WTC11 (cell line): ENCODE measurements around the gene CIBAR2. TPM values are rescaled to one million over a fixed set of nuclear protein-coding genes. Genes with fewer than 3 reads are reported as not detected.
A peak's percentile ranks its signal among the peaks of the same experiment; 100 is the strongest.

Source experiments
- ATAC-seq: fragments of 200-7000 bp; cut with Tn5 transposase; 2 replicates; pipeline ENCODE4 v1.10.0; 2021; ENCODE audit warnings: mild to moderate bottlenecking, moderate library complexity
- CTCF ChIA-PET: fragments of 300-600 bp; sonication (Branson Sonifier 250); formaldehyde crosslinking; loops from one replicate; lab custom pipeline; 2021; ENCODE audit warnings: antibody characterized with exemption; lab: Charles Lee
- POLR2A ChIA-PET: fragments of 350-600 bp; sonication (Branson Sonifier 250); formaldehyde crosslinking; loops from one replicate; lab custom pipeline; 2021; ENCODE audit warnings: antibody characterized with exemption; lab: Charles Lee
- DNase-seq: peaks from one replicate; pipeline ENCODE4 v3.0.0; 2021; ENCODE audit warnings: low spot score
- H3K27ac Mint-ChIP-seq: 2 replicates; pipeline ENCODE4 v1.8.0; 2021; ENCODE audit warnings: mixed read lengths
- H3K27me3 Mint-ChIP-seq: 2 replicates; pipeline ENCODE4 v1.8.0; 2021; ENCODE audit warnings: low read depth, mild to moderate bottlenecking, moderate library complexity, mixed read lengths
- H3K36me3 Mint-ChIP-seq: 2 replicates; pipeline ENCODE4 v1.8.0; 2021; ENCODE audit warnings: mixed read lengths
- H3K4me1 Mint-ChIP-seq: 2 replicates; pipeline ENCODE4 v1.8.0; 2022; ENCODE audit warnings: mixed read lengths
- H3K4me3 Mint-ChIP-seq: 2 replicates; pipeline ENCODE4 v1.8.0; 2021; ENCODE audit warnings: mild to moderate bottlenecking, moderate library complexity, mixed read lengths
- H3K9me3 Mint-ChIP-seq: 2 replicates; pipeline ENCODE4 v1.8.0; 2021; ENCODE audit warnings: mixed read lengths
- CREB1 ChIP-seq: sonication (generic); formaldehyde crosslinking; IDR thresholded peaks from 2 replicates; pipeline ENCODE4 v1.8.0; 2023; ENCODE audit warnings: mild to moderate bottlenecking, missing genetic modification reagents
- ETV6 ChIP-seq: sonication (generic); formaldehyde crosslinking; IDR thresholded peaks from 2 replicates; pipeline ENCODE4 v1.8.1; 2022; ENCODE audit warnings: mild to moderate bottlenecking, missing genetic modification reagents
- FOXK1 ChIP-seq: sonication (generic); formaldehyde crosslinking; IDR thresholded peaks from 2 replicates; pipeline ENCODE4 v1.8.0; 2022; ENCODE audit warnings: mild to moderate bottlenecking, moderate library complexity, missing genetic modification reagents
- FOXP1 ChIP-seq: sonication (generic); formaldehyde crosslinking; IDR thresholded peaks from 2 replicates; pipeline ENCODE4 v1.8.0; 2022; ENCODE audit warnings: missing genetic modification reagents, mild to moderate bottlenecking, moderate library complexity, borderline replicate concordance
- NFATC4 ChIP-seq: fragments of 250-450 bp; sonication (Bioruptor Pico); IDR thresholded peaks from 2 replicates; pipeline ENCODE4 v1.9.0; 2021; ENCODE audit warnings: mild to moderate bottlenecking
- NFE2L1 ChIP-seq: sonication (generic); formaldehyde crosslinking; IDR thresholded peaks from 2 replicates; pipeline ENCODE4 v1.8.1; 2023; ENCODE audit warnings: missing genetic modification reagents
- NR3C1 ChIP-seq: sonication (generic); formaldehyde crosslinking; conservative IDR thresholded peaks from 2 replicates; pipeline ENCODE4 v1.8.1; 2023; ENCODE audit warnings: low read depth, mild to moderate bottlenecking, missing genetic modification reagents
- OVOL2 ChIP-seq: fragments of 250-450 bp; sonication (Bioruptor Pico); IDR thresholded peaks from 2 replicates; pipeline ENCODE4 v1.9.0; 2021; ENCODE audit warnings: mild to moderate bottlenecking, borderline replicate concordance
- SOX15 ChIP-seq: fragments of 250-450 bp; sonication (Bioruptor Pico); IDR thresholded peaks from 2 replicates; pipeline ENCODE4 v1.9.0; 2021; ENCODE audit warnings: mild to moderate bottlenecking
- TCF7 ChIP-seq: sonication (generic); formaldehyde crosslinking; IDR thresholded peaks from 2 replicates; pipeline ENCODE4 v1.8.0; 2022; ENCODE audit warnings: mild to moderate bottlenecking, low read depth, missing genetic modification reagents, moderate library complexity
- ZNF138 ChIP-seq: sonication (generic); formaldehyde crosslinking; conservative IDR thresholded peaks from 2 replicates; pipeline ENCODE4 v1.8.1; 2022; ENCODE audit warnings: mild to moderate bottlenecking, moderate library complexity, missing genetic modification reagents
- total RNA-seq: library from RNA; stranded (reverse); gene quantifications from 3 replicates; pipeline ENCODE4 v1.2.3, GENCODE V29; 2021
- TF ChIP-seq, protein P1 (sequence below): sonication (generic); formaldehyde crosslinking; IDR thresholded peaks from 2 replicates; pipeline ENCODE4 v1.8.1; 2023; ENCODE audit warnings: mild to moderate bottlenecking, missing genetic modification reagents, moderate library complexity
- TF ChIP-seq, protein P2 (sequence below): fragments of 250-450 bp; sonication (Bioruptor Pico); IDR thresholded peaks from 2 replicates; pipeline ENCODE4 v1.9.0; 2021; ENCODE audit warnings: mild to moderate bottlenecking
- TF ChIP-seq, protein P3 (sequence below): sonication (generic); formaldehyde crosslinking; IDR thresholded peaks from 2 replicates; pipeline ENCODE4 v1.8.1; 2022; ENCODE audit warnings: mild to moderate bottlenecking, missing genetic modification reagents, moderate library complexity, borderline replicate concordance
- TF ChIP-seq, protein P4 (sequence below): sonication (generic); formaldehyde crosslinking; IDR thresholded peaks from 2 replicates; pipeline ENCODE4 v1.8.1; 2022; ENCODE audit warnings: low read depth, mild to moderate bottlenecking, moderate library complexity, missing genetic modification reagents, borderline replicate concordance
- TF ChIP-seq, protein P5 (sequence below): fragments of 250-450 bp; sonication (Bioruptor Pico); conservative IDR thresholded peaks from 2 replicates; pipeline ENCODE4 v1.9.0; 2021; ENCODE audit warnings: mild to moderate bottlenecking
- TF ChIP-seq, protein P6 (sequence below): sonication (generic); formaldehyde crosslinking; IDR thresholded peaks from 2 replicates; pipeline ENCODE4 v1.8.0; 2023; ENCODE audit warnings: missing genetic modification reagents
- TF ChIP-seq, protein P7 (sequence below): sonication (generic); formaldehyde crosslinking; IDR thresholded peaks from 2 replicates; pipeline ENCODE4 v1.8.1; 2023; ENCODE audit warnings: mild to moderate bottlenecking, moderate library complexity, missing genetic modification reagents
- TF ChIP-seq, protein P8 (sequence below): sonication (generic); formaldehyde crosslinking; IDR thresholded peaks from 2 replicates; pipeline ENCODE4 v1.8.0; 2022; ENCODE audit warnings: mild to moderate bottlenecking, missing genetic modification reagents
- TF ChIP-seq, protein P9 (sequence below): sonication (generic); formaldehyde crosslinking; IDR thresholded peaks from 2 replicates; pipeline ENCODE4 v1.8.1; 2023; ENCODE audit warnings: mild to moderate bottlenecking, missing genetic modification reagents

Gene CIBAR2
- total RNA-seq, 1 experiment from 2014 or later: not detected

DNA sequence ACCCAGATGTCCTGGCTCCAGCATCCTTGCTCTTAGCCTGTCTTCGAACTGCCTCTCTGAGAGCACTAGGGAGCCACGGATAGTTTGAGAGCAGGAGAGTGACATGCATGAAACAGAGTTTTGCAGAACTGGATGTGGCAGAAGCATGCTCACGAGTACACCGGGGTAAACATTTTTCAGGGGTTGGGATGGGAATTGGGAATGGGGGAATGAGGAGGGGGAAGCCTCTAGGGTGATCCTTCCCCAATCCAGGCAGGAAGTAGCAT, 34.2 kb upstream of the CIBAR2 start:
- TF ChIP-seq NR3C1 (no peak), SOX15 (CRISPR knock-in tag) (no peak), ETV6 (CRISPR knock-in tag) (no peak), NFATC4 (CRISPR knock-in tag) (no peak), FOXP1 (no peak), ZNF138 (CRISPR knock-in tag) (no peak)
- TF ChIP-seq, protein P1, sequence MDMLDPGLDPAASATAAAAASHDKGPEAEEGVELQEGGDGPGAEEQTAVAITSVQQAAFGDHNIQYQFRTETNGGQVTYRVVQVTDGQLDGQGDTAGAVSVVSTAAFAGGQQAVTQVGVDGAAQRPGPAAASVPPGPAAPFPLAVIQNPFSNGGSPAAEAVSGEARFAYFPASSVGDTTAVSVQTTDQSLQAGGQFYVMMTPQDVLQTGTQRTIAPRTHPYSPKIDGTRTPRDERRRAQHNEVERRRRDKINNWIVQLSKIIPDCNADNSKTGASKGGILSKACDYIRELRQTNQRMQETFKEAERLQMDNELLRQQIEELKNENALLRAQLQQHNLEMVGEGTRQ (CRISPR knock-in tag): no peak
- TF ChIP-seq, protein P2, sequence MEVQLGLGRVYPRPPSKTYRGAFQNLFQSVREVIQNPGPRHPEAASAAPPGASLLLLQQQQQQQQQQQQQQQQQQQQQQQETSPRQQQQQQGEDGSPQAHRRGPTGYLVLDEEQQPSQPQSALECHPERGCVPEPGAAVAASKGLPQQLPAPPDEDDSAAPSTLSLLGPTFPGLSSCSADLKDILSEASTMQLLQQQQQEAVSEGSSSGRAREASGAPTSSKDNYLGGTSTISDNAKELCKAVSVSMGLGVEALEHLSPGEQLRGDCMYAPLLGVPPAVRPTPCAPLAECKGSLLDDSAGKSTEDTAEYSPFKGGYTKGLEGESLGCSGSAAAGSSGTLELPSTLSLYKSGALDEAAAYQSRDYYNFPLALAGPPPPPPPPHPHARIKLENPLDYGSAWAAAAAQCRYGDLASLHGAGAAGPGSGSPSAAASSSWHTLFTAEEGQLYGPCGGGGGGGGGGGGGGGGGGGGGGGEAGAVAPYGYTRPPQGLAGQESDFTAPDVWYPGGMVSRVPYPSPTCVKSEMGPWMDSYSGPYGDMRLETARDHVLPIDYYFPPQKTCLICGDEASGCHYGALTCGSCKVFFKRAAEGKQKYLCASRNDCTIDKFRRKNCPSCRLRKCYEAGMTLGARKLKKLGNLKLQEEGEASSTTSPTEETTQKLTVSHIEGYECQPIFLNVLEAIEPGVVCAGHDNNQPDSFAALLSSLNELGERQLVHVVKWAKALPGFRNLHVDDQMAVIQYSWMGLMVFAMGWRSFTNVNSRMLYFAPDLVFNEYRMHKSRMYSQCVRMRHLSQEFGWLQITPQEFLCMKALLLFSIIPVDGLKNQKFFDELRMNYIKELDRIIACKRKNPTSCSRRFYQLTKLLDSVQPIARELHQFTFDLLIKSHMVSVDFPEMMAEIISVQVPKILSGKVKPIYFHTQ (CRISPR knock-in tag): no peak
- Mint-ChIP-seq H3K27ac (peak overlapping the region; percentile 34; the same call in 1 of the 2 replicates), H3K4me1 (peaks cover 15% of the 10 kb centered on the region), H3K27me3 (no peaks in the 10 kb centered on the region), H3K4me3 (no peak overlapping the region), H3K9me3 (no peaks in the 10 kb centered on the region), H3K36me3 (no peaks in the 10 kb centered on the region)
- ATAC-seq: no peak
- ChIA-PET POLR2A (no interaction called here), CTCF (no interaction called here)
- DNase-seq: no peak

DNA sequence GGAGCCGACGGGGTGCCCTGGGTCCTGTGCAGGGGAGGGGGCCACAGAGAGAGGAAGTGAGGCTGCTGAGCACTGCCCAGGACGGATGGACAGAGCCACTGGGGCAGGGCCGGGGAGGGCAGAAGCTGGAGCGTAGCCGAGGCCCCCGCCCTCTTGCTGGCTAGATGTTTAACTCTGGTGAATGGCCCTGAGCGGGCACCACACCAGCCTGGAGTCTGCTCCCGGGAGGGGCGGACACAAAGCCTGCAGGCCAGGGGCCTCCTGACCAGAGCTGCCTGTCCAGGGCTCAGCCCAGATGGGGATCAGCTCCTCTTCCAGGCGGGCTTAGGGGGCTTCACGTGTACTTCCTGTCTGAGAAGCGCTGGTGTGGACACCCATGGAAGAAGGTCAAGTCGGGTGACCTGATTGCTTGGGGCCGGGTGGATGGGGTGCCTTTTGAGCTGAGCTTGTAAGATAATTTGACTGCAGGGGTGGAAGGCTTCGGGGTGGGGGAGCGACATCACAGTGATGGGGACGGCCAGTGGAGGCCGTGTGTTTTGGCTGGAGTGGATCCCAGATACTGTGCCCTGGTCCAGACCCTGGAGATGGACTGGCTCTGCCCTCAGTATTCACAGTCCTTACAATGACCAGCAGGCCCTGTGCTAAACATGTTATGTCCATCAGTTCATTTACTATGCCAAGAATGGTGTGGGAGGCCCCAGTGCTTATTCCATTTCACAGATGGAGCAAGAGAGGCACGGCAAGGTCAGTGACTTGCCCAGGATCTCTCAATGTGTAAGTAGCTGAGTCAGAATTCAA, 33.7 kb upstream of the CIBAR2 start:
- no peaks in the 10 kb centered on the region for H3K27me3 Mint-ChIP-seq
- no peak overlapping the region for H3K4me3 Mint-ChIP-seq
- ATAC-seq (no peak), DNase-seq (no peak)
- no peaks in the 10 kb centered on the region for H3K36me3 Mint-ChIP-seq
- H3K4me1 Mint-ChIP-seq: peaks cover 15% of the 10 kb centered on the region
- POLR2A ChIA-PET: no interaction called here
- CTCF ChIA-PET: no interaction called here
- H3K27ac Mint-ChIP-seq: peak overlapping the region; percentile 34
- no peaks in the 10 kb centered on the region for H3K9me3 Mint-ChIP-seq
- TF ChIP-seq, protein P3, sequence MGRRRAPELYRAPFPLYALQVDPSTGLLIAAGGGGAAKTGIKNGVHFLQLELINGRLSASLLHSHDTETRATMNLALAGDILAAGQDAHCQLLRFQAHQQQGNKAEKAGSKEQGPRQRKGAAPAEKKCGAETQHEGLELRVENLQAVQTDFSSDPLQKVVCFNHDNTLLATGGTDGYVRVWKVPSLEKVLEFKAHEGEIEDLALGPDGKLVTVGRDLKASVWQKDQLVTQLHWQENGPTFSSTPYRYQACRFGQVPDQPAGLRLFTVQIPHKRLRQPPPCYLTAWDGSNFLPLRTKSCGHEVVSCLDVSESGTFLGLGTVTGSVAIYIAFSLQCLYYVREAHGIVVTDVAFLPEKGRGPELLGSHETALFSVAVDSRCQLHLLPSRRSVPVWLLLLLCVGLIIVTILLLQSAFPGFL (CRISPR knock-in tag): no peak
- TF ChIP-seq, protein P4, sequence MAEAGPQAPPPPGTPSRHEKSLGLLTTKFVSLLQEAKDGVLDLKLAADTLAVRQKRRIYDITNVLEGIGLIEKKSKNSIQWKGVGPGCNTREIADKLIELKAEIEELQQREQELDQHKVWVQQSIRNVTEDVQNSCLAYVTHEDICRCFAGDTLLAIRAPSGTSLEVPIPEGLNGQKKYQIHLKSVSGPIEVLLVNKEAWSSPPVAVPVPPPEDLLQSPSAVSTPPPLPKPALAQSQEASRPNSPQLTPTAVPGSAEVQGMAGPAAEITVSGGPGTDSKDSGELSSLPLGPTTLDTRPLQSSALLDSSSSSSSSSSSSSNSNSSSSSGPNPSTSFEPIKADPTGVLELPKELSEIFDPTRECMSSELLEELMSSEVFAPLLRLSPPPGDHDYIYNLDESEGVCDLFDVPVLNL (CRISPR knock-in tag): no peak
- TF ChIP-seq, protein P5, sequence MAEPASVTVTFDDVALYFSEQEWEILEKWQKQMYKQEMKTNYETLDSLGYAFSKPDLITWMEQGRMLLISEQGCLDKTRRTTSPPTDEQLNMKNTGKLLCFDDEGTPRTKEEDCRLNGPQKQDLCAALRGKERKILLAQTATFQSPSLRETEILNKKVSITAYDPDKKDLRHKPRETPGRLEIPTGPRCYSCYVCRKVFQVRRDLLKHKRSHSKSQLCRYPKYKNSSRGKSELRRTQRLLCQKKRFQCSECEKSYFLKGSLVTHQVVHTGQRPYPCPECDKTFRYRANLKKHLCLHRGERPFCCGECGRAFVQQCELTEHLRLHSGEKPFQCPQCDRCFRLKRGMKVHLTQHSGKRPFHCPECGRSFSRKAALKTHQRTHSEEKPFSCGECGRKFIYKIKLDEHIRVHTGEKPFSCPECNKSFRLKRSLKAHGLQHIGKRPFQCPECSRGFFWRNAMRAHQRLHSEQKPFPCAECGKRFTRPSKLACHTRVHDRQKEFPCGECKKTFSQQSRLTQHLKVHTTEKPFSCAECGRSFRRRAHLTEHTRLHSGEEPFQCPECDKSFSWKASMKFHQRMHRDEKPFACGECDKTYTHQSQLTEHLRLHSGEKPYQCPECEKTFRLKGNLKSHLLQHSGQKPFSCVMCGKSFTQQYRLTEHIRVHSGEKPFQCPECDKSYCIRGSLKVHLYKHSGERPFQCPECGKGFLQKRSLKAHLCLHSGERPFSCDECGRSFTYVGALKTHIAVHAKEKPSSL (CRISPR knock-in tag): no peak
- TF ChIP-seq, protein P6, sequence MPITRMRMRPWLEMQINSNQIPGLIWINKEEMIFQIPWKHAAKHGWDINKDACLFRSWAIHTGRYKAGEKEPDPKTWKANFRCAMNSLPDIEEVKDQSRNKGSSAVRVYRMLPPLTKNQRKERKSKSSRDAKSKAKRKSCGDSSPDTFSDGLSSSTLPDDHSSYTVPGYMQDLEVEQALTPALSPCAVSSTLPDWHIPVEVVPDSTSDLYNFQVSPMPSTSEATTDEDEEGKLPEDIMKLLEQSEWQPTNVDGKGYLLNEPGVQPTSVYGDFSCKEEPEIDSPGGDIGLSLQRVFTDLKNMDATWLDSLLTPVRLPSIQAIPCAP (CRISPR knock-in tag): no peak
- TF ChIP-seq TCF7 (CRISPR knock-in tag) (no peak), ETV6 (CRISPR knock-in tag) (no peak), NR3C1 (no peak), NFE2L1 (no peak), CREB1 (CRISPR knock-in tag) (no peak), OVOL2 (CRISPR knock-in tag) (no peak), FOXK1 (no peak)
- TF ChIP-seq, protein P7, sequence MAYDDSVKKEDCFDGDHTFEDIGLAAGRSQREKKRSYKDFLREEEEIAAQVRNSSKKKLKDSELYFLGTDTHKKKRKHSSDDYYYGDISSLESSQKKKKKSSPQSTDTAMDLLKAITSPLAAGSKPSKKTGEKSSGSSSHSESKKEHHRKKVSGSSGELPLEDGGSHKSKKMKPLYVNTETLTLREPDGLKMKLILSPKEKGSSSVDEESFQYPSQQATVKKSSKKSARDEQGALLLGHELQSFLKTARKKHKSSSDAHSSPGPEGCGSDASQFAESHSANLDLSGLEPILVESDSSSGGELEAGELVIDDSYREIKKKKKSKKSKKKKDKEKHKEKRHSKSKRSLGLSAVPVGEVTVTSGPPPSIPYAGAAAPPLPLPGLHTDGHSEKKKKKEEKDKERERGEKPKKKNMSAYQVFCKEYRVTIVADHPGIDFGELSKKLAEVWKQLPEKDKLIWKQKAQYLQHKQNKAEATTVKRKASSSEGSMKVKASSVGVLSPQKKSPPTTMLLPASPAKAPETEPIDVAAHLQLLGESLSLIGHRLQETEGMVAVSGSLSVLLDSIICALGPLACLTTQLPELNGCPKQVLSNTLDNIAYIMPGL (CRISPR knock-in tag): no peak
- TF ChIP-seq, protein P8, sequence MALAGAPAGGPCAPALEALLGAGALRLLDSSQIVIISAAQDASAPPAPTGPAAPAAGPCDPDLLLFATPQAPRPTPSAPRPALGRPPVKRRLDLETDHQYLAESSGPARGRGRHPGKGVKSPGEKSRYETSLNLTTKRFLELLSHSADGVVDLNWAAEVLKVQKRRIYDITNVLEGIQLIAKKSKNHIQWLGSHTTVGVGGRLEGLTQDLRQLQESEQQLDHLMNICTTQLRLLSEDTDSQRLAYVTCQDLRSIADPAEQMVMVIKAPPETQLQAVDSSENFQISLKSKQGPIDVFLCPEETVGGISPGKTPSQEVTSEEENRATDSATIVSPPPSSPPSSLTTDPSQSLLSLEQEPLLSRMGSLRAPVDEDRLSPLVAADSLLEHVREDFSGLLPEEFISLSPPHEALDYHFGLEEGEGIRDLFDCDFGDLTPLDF (CRISPR knock-in tag): no peak
- TF ChIP-seq, protein P9, sequence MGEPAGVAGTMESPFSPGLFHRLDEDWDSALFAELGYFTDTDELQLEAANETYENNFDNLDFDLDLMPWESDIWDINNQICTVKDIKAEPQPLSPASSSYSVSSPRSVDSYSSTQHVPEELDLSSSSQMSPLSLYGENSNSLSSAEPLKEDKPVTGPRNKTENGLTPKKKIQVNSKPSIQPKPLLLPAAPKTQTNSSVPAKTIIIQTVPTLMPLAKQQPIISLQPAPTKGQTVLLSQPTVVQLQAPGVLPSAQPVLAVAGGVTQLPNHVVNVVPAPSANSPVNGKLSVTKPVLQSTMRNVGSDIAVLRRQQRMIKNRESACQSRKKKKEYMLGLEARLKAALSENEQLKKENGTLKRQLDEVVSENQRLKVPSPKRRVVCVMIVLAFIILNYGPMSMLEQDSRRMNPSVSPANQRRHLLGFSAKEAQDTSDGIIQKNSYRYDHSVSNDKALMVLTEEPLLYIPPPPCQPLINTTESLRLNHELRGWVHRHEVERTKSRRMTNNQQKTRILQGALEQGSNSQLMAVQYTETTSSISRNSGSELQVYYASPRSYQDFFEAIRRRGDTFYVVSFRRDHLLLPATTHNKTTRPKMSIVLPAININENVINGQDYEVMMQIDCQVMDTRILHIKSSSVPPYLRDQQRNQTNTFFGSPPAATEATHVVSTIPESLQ (CRISPR knock-in tag): no peak
